HG02763 (cell line): ENCODE data around the gene FXYD7.
A peak's percentile ranks its signal among the peaks of the same experiment; 100 is the strongest.

Experiments
- ATAC-seq: cut with Tn5 transposase; IDR thresholded peaks from one replicate; pipeline ENCODE4 v1.9.1; 2021; ENCODE audit warnings: mild to moderate bottlenecking, moderate library complexity; ENCODE audit not compliant: unreplicated experiment

The FXYD7 gene

GRCh38 chr19:35109395-35110112 is 33.5 kb upstream of the FXYD7 start:
- ATAC-seq: no peak

- no peak for ATAC-seq
Measured at GRCh38 chr19:35110974-35111373, 32.1 kb upstream of the FXYD7 start.

- no peak for ATAC-seq
Measured at GRCh38 chr19:35112995-35113688, 29.9 kb upstream of the FXYD7 start.

GRCh38 chr19:35114353-35115176 is 28.5 kb upstream of the FXYD7 start:
- no peak for ATAC-seq

- ATAC-seq: no peak
Measured at GRCh38 chr19:35115177-35115951, 27.7 kb upstream of the FXYD7 start, which contains the start of gene FXYD3. Gene FXYD3, plus strand, starts transcription at chr19:35115823. Its CDS starts 3,554 bp downstream, at chr19:35119377.

GRCh38 chr19:35116072-35116801 is 26.8 kb upstream of the FXYD7 start:
- ATAC-seq: no peak

GRCh38 chr19:35117116-35117515 is 25.9 kb upstream of the FXYD7 start:
- no peak for ATAC-seq

GRCh38 chr19:35117799-35118198 is 25.3 kb upstream of the FXYD7 start:
- no peak for ATAC-seq

- ATAC-seq: no peak
Measured at GRCh38 chr19:35118268-35119020, 24.6 kb upstream of the FXYD7 start.

- ATAC-seq: no peak
Measured at GRCh38 chr19:35119091-35119490, 24.0 kb upstream of the FXYD7 start.

- ATAC-seq: no peak
Measured at GRCh38 chr19:35119578-35120155, 23.4 kb upstream of the FXYD7 start.

GRCh38 chr19:35120492-35120891 is 22.6 kb upstream of the FXYD7 start:
- ATAC-seq: no peak

- ATAC-seq: no peak
Measured at GRCh38 chr19:35120898-35121297, 22.2 kb upstream of the FXYD7 start.

- ATAC-seq: no peak
Measured at GRCh38 chr19:35122687-35123551, 20.1 kb upstream of the FXYD7 start.

GRCh38 chr19:35123573-35123972 is 19.5 kb upstream of the FXYD7 start:
- ATAC-seq: no peak

GRCh38 chr19:35124098-35125060 is 18.7 kb upstream of the FXYD7 start:
- ATAC-seq: peak; percentile 81

- ATAC-seq: no peak
Measured at GRCh38 chr19:35125270-35125717, 17.8 kb upstream of the FXYD7 start.
